NCI-H345 (cell line): Measurements from ENCODE around the gene WDR93.
A peak's percentile ranks its signal among the peaks of the same experiment; 100 is the strongest.

Experiments used
- DNase-seq: peaks from one replicate; lab custom pipeline; 2025; lab: John Stamatoyannopoulos, UW

WDR93 gene

DNA sequence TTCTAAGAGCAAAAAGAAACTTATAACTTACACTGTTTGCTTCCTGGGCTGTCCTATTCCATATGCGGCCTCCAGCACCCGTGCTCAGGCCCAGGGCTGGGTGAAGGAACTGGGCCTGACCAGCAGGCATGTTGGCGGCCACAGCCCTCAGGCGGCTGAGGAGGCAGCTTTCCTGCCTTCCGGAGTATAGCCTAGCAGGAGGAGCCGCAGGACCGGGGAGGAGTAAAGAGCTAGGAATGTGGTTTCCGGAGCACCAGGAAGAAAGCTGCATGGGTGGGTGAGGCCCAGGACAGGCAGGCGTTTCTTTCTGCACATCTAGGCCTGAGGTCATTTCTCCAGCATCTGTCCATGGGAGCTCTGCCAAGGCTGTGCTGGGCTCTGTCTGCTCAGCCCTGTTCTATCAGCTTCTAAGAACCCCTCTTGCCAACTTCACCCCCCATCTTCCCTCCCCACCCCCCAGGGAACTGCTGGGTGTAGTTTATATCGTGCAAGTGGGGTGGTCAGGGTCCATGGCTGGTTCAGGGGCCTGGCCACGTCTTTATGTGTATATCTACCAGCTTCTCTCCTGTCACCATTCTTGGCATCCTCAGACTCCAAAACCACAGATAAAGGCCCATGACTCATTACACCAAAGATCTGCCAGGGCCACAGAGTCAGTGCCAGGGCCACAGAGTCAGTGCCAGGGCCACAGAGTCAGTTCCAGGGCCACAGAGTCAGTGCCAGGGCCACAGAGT is 27.6 kb upstream of the WDR93 start:
- no peak for DNase-seq

DNA sequence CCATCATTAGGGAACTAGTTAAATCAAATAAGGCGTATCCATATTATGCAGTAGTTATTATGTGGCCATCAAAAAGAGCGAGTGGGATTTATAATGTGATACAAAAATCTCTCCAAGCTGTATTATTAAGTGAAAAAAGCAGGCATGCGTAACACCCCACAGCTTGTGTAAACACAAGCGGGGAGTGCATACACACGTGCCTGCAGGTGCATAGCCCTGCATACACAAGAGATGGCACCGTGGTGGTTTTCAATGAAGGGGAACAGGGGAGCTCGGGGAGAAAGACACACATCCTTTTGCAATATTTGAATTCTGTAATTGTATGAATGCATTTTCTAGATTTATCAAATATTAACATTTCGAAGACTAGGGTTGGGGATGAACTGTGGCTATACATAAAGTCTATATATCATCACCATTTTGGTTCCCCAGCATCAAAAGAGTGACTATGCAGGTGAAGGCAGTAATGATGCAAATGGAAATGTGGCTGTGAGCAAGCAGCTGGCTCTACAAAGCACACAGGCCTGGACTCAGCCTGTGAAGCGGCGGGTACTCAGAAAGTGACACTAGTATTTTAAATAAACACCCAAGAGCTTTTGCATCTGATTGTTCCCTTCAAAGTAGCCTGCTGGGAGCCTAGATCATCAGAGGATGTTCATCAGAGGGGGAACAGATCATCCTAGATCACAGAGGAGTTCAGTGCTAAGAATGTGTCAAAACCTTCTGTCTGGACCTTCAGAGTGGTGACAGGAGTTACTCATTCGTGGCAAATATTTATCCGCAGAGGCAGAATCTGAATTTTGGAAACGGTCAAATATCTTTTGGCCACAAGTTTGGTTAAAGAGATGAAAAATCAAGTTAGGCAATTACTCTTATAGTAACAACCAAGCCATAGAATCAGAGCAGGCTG is 25.9 kb upstream of the WDR93 start:
- DNase-seq, result peak; percentile 80

DNA sequence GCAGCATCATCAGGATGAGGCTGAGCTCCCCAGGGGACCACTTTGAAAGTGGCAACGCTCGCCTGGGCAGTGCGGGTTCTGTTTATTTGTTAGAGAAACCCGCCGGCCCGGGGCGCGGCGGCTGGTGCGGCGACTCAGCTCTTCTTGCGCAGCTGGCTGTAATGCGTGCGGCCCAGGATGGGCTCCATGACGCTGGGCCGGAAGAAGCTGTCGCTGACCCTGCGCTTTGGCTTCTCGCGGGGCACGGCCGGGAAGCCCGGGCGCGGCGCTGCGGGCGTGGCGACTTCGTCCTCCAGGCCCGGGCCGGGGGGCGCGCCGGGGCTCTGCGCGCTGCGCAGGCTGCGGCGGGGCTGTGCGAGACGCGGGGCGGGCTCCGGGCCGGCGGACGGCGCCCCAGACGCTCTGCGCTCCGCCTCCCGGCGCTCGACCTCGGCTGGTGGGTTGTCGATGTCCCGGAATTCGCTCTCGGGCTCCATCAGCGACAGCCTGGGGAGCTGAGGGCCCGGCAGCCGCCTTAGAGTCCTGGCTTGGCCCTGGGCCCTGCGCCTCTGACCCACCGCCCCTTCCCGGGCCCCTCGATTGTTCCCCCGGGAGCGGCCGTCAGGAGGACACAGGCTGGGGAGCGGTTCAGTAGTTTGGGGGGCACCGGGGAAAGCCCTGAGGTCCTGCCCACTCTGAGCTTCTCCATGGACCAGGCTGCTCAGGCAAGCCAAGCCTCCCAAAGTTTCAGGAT is 25.0 kb upstream of the WDR93 start:
- peak; percentile 20 for DNase-seq

DNA sequence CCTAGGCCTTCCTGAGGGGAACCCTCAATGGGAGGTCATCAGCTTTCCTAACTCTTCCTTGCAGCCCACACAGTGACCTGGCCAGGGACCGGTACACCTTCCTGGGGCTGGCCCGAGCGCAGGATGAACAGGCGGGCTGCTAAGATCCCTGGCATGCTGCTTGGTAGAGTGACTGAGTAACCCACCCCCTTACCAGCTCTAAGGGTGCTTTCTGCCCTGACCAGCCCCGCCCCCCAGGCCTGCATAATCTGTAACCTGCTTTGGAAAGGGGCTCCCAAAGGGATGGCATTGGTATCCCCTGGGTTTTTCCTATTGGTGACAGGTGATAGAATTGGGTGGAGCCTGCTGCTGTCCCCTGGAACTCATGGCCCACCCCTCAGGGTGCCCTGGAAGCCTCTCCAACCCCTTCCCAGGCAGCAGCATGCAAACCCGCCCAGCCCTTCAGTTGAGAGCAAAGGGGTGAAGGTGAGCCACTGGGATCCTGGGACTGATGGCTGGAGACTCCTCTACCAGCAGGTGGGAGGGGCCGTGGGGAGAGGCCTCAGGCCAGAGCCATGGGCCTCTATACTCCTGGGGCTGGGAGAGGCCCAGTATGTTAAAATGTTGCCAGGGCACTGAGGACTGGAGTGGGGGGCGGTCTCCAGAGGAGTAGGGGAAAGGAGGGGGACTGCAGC is 24.3 kb upstream of the WDR93 start:
- DNase-seq, result no peak

DNA sequence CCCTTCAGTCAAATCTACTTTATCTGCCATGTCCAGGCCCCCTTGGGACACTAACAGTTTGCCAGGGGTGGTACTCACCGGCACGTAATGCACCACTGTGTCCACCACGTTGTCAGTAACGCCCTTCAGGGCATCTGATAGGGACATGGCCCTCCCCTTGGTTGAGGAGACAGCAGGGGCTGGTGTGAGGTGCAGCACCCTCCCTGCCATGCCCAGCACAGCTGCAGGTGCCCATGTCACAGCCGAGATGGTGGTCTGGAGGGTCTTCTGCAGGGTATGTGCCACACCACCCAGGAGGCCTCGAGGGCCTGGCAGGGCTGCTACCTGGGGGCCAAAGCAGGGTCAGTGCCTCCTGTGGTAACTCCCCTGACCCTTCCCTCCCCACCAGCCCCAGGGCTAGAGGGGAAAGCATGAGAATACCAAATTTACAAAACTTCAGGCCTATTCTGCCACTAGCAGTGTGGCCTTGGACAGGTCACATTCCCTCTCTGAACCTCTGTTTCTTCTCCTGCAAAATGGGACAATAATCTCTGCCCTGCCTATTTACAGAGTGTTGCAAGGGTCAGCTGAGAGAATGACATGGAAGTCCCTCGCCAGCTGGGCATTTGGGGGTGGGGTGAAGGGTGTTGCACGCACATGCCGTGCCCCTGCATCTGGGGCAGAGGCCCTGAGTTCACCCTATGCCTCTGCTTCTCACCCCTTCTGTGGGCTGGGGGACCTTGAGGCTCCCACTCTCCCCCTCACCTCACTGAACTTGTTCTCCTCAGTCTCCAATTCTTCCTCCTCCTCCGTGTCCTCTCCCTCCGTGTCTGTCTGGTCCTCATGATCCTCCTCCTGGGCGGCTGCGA is 23.5 kb upstream of the WDR93 start:
- no peak for DNase-seq

DNA sequence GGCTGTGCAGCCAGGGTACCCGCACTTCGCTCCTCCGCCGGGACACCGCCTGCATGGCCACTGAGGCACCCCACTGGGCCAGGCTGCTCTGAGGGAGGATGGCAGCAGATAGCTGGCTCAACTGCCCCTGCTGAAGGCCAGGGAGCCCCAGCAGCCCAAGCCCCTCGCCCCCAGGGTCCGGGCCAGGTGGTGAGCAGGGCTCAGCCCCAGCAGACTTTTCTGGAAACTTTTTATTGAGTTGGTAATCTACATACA is 23.0 kb upstream of the WDR93 start:
- no peak for DNase-seq

DNA sequence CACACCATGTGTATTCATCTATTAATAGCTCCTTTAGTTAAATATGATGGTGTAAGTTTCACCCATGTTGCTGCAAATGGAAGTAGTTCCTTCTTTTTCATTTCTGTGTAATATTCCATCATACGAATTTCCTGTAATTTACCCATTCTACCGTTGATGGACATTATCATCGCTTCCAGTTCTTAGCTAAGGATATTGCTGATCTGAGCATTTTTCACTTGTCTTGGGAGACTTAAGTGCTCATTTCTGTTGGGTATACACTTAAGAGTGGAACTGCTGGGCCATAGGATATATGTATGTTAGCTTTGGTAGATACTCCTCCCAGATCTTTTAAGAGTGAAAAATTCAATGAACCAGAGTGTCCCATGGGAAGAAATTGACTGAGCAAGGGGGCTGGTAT is 22.4 kb upstream of the WDR93 start:
- no peak for DNase-seq

DNA sequence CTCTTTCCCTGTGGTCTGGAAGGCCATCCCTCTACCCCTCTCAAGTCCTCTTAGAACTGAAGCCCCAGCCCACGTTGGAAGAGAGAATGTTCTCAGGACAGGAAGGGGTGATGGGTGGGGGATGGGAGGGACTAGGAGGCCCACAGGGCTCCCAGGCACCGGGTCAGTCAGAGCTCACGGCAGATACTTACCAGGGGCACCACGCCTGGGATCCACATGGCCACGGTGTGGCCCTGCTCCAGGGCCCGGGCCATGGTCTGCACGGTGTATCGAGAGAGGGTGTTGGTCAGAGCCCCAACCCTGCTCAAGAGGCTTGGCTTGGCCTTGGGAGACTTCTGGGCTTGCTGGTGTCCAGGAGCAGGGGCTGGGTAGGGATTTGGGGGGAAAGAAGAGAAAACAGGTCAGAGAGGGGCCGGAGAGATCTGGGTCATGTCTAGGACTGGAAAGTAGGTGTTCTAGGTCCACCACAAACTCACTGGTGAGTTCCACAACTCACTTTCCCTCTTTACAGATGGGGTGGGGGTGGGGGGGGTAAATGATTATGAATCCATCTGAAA is 21.2 kb upstream of the WDR93 start:
- no peak for DNase-seq

DNA sequence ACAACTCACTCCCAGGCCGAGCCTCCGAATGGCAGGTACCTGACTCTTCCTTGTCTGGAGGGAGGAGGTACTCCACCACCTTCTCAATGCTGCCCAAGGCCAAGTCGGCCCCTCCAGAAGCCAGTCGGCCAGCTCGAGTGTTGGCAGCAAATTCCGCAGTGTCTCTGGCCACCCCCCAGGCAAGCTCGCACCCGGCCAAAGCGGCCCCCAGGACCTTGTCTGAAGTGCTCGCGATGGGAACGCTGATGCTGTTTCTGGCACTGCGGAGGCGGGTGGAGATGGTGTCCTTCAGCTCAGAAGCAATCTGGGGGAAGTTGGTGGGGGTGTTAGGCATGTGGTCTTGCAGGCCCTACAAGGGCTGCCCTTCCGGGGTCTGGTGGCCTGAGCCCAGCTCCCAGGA is 20.7 kb upstream of the WDR93 start:
- DNase-seq, result no peak

DNA sequence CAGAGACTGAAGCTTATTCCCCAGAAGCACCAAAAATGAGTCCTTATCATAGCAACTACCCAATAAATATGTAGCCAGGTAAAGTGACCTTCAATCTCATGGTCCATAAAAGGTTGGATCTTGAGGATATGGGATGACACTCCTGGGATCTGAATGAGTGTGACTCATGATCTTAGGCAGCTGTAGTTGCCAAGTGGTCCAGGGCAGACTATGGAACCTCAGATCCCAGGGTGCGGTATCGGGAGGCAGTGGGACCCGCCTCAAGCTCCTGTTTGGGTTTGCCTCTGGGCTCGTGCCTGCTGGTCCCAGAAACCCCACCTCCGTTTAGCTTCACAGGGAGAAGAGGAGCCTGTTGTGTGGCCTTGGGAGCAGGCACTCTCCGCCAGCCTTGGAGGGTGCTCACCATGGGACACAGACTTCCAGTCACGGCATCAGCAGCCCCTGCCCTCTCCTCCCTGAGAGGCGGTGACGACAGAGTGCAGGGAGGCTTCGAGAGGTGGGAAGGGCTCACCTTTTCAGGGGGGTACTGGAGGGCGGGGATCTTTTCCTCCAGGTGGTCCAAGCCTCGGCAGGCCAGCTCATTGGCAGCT is 19.5 kb upstream of the WDR93 start:
- no peak for DNase-seq

DNA sequence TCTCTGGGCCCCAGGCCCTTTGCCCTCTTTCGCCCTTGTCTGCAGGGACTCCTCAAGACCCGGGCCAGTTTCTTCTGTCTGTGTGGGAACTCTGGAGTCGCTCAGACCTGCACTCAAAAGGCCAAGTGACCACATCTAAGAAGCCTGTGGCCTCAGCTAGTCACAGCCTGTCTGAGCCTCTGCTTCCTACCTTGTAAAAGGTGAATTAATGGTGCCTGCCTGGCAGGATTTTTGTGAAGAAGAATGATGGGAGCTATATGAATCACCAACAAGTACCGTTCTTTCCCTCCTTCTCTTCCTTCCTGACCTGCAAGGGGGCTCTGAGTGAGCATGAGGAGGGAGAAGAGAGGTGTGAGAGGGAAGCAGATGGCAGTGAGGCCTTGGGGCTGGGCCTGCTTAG is 18.9 kb upstream of the WDR93 start:
- DNase-seq, result no peak

DNA sequence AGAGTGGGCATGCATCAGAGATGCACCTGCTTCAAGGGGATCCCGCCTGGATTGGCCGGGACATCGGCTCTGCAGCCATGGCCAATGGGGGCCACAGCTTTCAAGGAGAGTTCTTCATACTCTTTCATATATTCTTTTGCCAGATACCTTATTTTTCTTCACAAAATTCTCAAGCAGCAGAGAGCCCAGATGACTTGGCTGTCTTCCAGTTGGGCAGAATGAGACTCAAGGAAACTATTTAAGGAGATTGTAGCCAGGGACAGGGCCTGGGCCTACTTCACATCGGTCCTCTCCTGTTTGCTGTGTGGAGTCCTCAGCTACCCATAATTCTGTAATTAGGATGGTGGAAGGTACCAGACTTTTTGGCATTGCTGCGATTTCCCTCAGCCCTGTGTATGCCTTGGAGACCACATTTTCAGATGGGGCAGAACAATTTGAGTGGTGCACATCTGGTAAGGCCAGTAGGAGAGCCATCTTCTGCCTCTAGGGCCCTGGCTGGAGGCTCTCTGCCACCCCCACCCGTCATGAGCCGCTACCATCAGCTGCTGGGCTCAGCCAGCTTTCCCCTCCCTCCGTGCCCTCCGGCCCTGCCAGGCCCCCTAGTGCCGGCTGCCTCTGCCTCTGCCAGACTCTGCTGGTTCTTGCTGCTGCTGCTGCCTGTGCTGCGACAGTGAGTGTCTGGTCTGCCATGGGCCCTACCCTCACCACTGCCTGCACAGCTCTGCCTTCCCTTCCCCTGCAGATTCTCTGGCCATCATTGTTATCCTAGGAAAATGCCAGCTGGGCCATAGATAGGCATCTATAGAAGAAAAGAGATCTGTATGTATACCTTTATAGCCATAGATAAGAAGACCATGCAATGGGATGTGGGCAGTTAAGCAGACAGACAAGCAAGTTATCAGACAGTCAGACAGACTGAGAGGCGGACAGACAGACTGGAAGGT is 18.1 kb upstream of the WDR93 start:
- no peak for DNase-seq

DNA sequence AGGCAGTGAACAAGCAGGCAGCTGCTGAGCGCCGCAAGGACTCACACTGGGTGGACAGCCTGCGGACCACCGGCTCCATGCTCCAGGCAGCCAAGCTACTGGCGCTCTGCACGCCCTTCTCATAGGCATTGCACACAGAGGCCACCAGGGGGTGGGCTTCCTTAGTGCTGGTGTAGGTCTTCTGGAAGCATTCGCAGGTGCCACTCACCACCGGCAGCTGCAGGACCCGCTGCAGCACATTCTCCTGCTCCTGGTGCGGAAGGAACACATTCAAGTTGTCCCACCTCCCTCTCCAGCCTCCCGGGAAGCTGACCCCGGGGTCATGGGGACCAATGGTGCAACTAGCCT is 17.5 kb upstream of the WDR93 start:
- DNase-seq, result peak; percentile 10

DNA sequence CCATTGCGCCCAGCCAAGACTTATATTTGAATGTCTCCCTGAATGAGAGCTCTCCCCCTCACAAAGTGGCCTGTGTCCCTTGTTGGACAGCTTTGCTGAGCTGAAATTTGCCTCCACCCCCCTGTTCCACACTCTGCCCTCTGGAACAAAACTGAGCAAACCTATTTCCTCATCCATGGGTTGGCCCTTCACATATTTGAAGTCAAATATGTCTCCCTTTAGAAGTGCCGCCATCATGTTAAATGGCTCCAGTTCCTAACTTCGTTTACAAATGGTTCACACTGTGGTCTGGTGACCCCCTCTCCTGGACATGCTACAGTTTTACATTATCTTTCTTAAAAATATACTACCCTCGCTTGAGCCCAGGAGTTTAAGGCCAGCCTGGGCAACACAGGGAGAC is 16.1 kb upstream of the WDR93 start:
- DNase-seq, result no peak

DNA sequence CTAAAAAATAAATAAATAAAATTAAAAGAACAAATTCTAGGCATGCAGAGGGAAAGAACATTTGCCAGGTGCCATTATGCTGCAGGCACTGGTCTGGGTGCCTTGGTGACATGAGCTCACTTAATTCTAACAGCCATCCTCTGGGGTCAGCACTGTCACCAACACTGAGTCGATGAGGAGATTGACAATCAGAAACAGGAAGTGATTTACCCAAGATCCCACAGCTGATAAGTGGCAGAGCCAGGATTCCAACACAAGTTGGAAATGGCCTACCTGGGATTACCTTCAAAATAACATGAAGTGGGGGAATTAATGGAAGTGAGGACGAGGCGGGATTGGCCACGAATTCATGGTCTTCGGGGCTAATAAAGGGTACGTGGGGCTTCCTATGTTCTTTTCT is 15.0 kb upstream of the WDR93 start:
- no peak for DNase-seq

DNA sequence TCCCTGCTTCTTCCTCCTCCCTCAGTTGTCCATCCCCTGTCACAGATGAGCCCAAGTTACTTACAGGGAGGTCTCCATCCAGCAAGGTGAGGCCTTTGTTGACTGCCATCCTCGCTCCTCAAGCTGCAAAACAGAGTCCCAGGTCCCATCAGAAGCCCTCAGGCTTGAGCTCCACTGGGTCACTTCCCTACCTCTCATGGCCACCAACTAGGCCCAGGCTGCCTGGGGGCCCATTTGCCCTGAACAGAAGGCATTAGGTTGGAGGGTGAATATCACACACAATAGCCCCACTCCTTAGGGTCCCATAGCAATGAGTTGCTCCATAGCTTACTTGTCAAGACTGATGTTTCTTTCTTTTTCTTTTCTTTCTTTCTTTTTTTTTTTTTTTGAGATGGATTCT is 13.2 kb upstream of the WDR93 start:
- DNase-seq, result no peak

DNA sequence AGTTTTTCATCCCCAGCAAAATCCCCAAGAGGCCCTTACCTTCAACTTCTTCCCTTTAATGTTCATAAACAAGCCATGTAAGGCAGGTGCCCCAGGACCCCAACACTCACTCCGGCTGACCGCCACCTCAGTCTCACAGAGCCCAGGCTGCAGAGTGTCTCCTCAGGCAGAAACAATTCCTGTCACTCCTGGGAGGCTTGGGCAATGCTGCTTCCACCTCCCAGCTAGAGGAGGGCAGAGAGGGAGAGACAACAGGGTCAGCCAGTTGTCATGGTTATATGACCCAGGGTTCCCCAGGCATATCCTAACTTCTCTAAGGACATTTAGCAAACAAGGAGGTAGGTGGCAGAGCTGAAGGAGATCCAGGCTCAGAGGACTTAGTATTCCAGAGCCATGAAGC is 11.4 kb upstream of the WDR93 start, which contains the start of gene PLIN1:
Gene PLIN1 (minus strand): TSS at position 156 of the 400 bp plus-strand sequence. CDS start 1,878 bp downstream, outside the sequence.
- no peak for DNase-seq

DNA sequence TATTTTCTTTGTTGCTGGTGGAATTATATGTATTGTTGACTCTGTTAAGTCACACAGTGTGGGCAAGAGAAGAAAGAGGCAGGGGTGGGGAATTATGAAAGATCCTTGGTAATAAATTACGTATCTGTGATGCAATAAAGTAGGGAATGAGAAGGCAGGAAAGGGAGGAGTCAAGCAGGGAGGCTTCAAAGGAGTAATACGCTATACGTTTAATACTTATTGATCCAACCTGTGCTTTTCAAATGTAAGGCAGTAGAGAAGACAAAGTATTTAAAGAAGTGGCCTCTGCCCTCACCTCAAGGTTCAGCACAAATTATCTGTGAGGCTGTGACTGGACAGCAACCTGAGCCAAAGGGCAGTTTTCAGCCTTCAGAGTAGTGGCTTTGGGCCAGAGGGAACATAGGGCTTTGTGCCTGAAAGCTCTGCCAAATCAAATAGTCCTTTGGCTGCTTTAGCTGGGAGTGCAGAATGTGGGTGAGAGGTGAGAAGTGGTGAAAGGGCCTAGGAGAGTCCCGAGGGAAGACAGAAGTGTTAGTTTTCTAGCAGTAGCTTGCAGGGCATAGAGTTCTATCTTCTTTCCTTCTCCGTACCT is 10.2 kb upstream of the WDR93 start:
- no peak for DNase-seq

DNA sequence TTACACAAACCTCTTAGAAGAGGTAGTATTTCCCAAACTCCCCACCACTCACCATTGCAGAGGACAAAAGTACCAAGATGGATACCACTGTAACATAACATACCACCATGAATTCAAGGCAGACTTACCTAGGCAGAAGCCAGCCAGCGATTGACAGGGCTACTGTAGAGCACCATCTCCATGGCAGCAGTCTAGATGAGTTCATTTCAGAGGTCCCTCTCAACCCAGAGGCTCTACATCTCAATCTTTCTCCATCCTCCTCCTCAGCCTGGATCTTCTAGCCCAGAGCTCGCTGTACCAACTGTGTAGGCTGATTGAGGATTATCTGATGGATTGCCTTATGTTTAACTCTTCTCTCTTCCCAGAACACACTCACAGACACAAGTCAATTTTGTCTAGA is 9.5 kb upstream of the WDR93 start:
- DNase-seq, result no peak
